CMK (cell line): ENCODE results near the gene ZFP14.
"Not testable (repeated sequence)": the region's sequence is repeated elsewhere in the genome, so short reads cannot be mapped to it uniquely, and the experiment has no call there.

Source experiments
- DNase-seq: peaks from one replicate; pipeline ENCODE4 v3.0.0-alpha.2; 2010; ENCODE audit warnings: low read depth

Gene ZFP14

DNA sequence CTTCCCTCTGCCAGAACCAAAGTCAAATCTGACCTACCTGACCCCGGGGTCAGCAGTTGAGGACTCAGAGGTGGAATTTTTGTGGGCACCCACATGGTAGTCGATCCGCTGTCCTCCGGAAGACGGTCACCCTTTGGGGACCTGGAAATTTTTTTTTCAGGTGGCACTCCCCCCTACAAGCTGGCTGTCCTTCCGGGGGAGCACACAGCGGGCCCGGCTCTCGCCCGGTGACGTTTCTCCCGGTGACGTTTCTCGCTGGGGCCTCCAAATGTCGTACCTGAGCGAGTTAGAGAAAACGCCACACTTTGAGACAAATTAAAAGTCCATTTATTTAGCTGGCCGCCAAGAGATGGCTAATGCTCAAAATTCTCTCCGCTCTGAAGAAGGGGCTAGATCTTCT is 48.8 kb downstream of the ZFP14 start:
- no peak for DNase-seq

DNA sequence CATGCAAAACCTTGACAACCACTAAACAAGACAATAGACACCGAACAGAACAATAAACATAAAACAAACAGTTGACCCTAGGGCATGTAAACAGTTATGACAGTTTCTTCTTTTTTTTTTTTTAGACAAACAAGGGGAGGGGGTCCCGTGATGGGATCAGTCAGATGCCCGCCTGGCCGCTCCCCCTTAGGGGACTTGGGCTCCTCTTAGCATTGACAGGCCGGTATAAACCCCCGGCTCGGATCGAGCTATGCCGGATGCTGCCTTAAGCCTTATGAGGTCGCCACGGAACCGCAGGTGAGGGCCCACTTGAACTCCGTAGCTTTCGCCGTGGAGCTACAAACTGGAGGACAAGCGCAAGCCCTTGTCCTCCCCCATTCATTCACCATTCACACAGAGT is 49.5 kb downstream of the ZFP14 start:
- not testable (repeated sequence) for DNase-seq

DNA sequence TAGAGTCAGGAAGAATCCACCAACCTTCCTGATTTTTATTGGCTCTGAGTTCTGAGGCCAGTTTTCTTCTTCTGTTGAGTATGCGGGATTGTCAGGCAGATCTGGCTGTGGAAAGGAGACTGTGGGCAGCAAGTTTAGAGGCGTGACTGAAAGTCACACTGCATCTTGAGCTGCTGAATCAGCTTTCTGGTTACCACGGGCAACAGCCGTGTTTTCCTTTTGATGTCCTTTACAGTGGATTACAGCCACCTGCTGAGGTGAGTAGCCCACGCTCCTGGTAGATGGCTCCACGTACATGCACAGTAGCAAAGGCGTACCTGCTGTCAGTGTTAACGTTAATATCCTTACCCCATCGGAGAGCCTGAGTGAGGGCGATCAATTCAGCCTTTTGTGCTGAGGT is 52.4 kb downstream of the ZFP14 start:
- DNase-seq: not testable (repeated sequence)

DNA sequence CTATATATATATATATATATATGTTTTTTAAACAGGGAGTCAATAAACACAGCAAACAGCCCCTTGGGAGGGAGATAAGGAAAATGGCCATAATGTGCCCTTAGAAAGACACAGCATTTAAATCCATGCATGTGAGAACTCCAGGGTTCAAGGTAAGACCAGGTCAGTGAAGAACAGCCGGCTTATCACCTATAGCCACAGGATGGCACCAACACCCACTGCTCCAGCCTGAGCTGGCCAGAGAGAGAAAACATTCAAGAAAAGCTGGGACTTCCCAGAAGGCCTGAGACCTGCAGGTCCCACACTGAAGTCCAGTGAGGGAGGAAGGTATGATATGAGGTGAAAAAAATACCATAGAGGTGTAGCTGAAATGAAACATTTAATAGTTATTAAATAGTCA is 63.8 kb downstream of the ZFP14 start:
- DNase-seq: not testable (repeated sequence)

DNA sequence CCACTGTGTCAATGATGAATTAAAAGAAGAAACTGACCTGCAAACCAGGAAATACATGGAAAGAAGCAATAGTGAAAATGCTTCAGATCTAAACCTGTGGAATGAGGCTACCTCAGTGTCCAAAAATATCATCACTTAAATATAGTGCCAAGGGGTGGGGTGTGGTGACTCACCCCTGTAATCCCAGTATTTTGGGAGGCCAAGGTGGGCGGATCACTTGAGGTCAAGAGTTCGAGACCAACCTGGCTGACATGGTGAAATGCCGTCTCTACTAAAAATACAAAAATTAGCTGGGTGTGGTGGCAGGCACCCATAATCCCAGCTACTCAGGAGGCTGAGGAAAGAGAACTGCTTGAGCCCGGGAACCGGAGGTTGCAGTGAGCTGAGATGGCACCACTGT is 64.9 kb downstream of the ZFP14 start:
- not testable (repeated sequence) for DNase-seq

DNA sequence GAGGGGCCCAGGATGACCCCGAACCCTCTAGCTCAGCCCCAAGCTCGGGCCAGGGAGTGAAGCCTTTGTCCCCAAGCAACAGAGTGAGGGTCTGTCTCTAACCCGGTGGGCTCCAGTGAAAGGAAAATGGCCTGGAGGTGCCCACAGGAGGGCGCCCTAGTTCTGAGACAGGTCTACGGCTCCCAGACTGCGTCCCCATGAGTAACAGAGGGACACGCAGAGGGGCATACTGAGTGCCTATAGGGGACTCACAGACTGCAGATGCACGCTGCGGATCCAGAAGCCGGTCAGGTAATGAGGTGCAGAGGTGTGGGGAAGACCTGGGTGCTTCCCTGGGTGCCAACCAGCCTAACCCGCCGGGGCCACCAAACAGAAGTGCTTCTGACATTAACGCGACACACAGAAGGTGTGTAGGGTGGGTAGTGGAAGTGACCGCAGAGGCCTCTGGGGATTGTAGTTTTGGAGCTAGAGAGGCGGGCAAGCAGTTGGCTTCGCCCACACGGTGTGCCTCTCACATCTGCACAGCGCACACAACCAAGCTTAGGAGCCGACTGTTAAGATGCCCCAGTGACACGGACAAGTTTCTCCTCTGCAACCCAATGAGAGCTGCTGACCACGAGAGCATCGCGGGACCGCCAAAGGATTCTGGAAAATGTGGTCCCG is 67.8 kb downstream of the ZFP14 start:
- not testable (repeated sequence) for DNase-seq

DNA sequence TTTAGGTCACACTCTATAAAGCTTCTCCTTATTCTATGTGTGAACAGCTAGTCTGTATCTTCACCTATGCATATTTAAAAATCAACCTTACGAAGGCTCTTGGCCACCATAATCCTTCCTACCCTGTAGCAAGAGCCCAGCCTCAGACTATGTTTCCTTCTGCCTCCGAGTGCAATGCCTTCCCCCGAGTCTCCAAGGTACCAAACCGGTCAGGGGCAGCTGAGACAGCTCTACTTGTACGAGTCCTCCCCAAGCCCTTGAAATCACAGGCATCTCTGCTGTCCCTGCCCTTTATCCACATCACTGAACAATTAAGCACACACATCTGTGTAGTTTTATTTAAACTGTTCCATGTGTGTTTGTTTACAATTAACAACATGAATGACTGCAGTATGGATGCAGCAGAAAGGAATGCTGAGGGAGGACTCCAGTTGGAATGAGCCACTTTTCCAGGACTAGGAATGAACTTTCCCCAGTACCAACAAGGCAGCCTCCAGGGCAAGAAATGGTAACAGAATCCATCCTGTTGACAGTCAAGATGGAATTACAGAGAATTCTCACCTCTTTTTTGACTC is 68.5 kb downstream of the ZFP14 start:
- DNase-seq: not testable (repeated sequence)

DNA sequence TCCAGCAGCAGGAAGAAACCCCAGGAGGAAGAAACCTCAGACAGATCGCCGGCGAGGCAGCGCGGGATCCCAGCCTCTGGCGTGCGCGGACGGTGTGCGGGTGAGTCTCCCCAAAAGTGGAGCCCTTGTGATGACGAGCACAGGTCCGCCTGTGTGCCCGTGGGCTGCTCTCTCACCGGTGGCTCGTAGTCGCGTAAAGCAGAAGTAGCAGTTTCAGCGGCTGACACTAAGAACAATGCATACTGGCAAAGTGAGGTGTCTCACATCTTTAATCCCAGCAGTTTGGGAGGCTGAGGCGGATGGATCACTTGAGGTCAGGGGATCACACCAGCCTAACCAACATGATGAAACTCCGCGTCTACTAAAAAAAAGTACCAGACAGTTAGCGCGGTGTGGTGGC is 69.2 kb downstream of the ZFP14 start:
- not testable (repeated sequence) for DNase-seq

DNA sequence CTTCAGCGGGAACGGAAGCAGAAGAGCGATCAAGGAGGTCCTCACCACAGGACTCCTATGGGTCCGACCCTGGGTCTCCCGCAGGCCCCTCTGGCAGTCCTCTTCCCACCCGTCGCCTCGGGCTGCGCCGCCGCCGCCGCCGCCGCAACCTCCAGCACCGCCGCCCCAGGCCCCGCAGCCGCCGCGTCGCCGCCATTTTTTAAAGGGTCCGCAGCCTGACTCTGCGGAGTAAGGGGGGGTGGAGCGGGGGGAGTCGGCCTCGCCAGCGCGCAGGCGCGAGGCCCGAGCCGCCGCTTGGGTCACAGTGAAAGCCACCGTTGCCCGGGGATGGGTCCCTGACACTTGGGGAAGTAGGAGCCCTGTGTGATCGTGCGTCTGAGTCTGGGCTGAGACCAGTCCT is 69.7 kb downstream of the ZFP14 start:
- DNase-seq: not testable (repeated sequence)

DNA sequence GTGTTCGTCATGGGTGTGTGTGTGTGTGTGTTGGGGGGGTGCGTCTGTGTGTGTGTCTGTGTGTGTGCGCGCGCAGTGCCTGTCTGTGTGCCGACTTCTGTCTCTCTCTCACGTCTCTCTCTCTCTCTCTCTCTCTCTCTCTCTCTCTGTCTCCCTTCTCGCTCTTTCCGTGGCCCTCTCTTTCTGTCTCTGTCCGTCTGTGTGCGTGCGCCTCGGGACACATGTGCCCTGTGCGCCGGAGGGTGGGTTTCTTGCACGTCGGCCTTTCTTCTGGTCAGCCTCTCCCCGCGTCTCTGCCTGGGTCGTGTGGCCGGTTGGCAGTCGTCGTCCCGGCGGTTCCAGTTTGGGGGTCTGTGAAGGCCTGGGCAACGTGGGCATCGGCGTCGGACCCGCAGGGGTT is 86.7 kb downstream of the ZFP14 start:
- DNase-seq: not testable (repeated sequence)
